Fibroblast of peridontal ligament (primary cell): ENCODE results near the gene PUS7.
"Not testable (repeated sequence)": the region's sequence is repeated elsewhere in the genome, so short reads cannot be mapped to it uniquely, and the experiment has no call there.

Experiments
- DNase-seq: peaks from one replicate; pipeline ENCODE4 v3.0.0-alpha.2; 2010; ENCODE audit errors: extremely low read depth

Gene PUS7

GRCh38 chr7:105521717-105522463 lies at the start of gene PUS7:
PUS7 (minus strand) TSS chr7:105522271; CDS start chr7:105508512, 13,759 bp downstream.
- peak; percentile 83 for DNase-seq

GRCh38 chr7:105567821-105568220 lies 45.8 kb upstream of the PUS7 start:
- DNase-seq: no peak

- no peak for DNase-seq
These were observed 45.0 kb upstream of the PUS7 start for GRCh38 chr7:105567024-105567423.

GRCh38 chr7:105565190-105565589 lies 43.1 kb upstream of the PUS7 start:
- no peak for DNase-seq

GRCh38 chr7:105559926-105560325 lies 37.9 kb upstream of the PUS7 start:
- DNase-seq: no peak

GRCh38 chr7:105538339-105538738 lies 16.3 kb upstream of the PUS7 start:
- no peak for DNase-seq

- DNase-seq: no peak
These were observed 10.8 kb upstream of the PUS7 start for GRCh38 chr7:105532709-105533460.

- peak; percentile 86 for DNase-seq
These were observed 10.0 kb upstream of the PUS7 start, which contains the start of gene RINT1 for GRCh38 chr7:105531792-105532671. RINT1 (plus strand) TSS chr7:105532201; CDS start chr7:105532316, 115 bp downstream.

- no peak for DNase-seq
These were observed 8.5 kb upstream of the PUS7 start for GRCh38 chr7:105530546-105530945.

- no peak for DNase-seq
These were observed 8.1 kb upstream of the PUS7 start for GRCh38 chr7:105530126-105530525.

GRCh38 chr7:105527737-105528136 lies 5.7 kb upstream of the PUS7 start:
- DNase-seq: not testable (repeated sequence)

GRCh38 chr7:105524840-105525239 lies 2.8 kb upstream of the PUS7 start:
- no peak for DNase-seq

- DNase-seq: not testable (repeated sequence)
These were observed 2.4 kb upstream of the PUS7 start for GRCh38 chr7:105524423-105524822.

- peak; percentile 42 for DNase-seq
These were observed 899 bp downstream of the PUS7 start for GRCh38 chr7:105521027-105521716.

- not testable (repeated sequence) for DNase-seq
These were observed 1.5 kb downstream of the PUS7 start for GRCh38 chr7:105520620-105521019.

GRCh38 chr7:105519353-105519752 lies 2.7 kb downstream of the PUS7 start:
- DNase-seq: no peak

- not testable (repeated sequence) for DNase-seq
These were observed 6.5 kb downstream of the PUS7 start for GRCh38 chr7:105515610-105516009.

- no peak for DNase-seq
These were observed 9.0 kb downstream of the PUS7 start for GRCh38 chr7:105512926-105513526.

- no peak for DNase-seq
These were observed 9.7 kb downstream of the PUS7 start for GRCh38 chr7:105512415-105512814.

GRCh38 chr7:105502173-105502572 lies 19.9 kb downstream of the PUS7 start:
- no peak for DNase-seq

GRCh38 chr7:105497016-105497415 lies 25.1 kb downstream of the PUS7 start:
- no peak for DNase-seq
